ENCODE measurements around the gene BLOC1S4. TPM values are rescaled to one million over a fixed set of nuclear protein-coding genes. Genes with fewer than 3 reads are reported as not detected.

The BLOC1S4 gene
- total RNA-seq, 1 experiment from 2014 or later, result 14.9 TPM

DNA sequence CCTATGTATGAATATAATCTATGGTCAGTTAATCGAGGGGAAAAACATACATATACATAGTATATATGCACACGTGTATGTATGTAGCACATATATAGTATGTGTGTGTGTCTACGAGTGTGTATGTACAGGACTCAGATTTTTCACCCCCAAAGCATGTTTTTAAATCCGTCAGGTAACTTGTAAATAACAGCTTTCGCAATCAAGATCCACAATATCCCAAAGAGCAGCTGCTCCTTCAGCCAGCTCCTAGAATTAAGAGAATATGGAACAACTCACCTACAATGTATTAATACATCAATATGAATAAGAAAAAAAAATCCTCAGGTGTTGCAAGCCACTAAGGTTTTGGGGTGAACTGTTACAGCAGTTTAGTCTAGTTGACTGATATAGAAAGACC lies 9.8 kb upstream of the BLOC1S4 start:
- Histone ChIP-seq H3K79me2 (ENCODE audit: insufficient read depth, low read length) (peaks cover 31% of the 10 kb centered on the region; the same call in 1 of the 2 replicates), H3K79me1 (ENCODE audit: insufficient read depth, low read depth, low read length, poor library complexity, severe bottlenecking) (peaks cover 11% of the 10 kb centered on the region), H3K4me2 (ENCODE audit: insufficient read depth, insufficient read length, low read length) (no peak overlapping the region), H4K5ac (ENCODE audit: insufficient read length, low read depth, low read length) (no peak overlapping the region), H3K23me2 (ENCODE audit: insufficient read length, low read depth, low read length, poor library complexity, severe bottlenecking) (peaks cover 12% of the 10 kb centered on the region), H3K18ac (ENCODE audit: insufficient read length, low read depth, low read length) (no peak overlapping the region), H4K20me1 (ENCODE audit: control insufficient read depth, insufficient read depth, insufficient read length) (no peaks in the 10 kb centered on the region), H2BK5ac (ENCODE audit: insufficient read length, low read length) (no peak overlapping the region), H3K23ac (ENCODE audit: insufficient read length, low read depth, low read length) (no peak overlapping the region), H3K27ac (ENCODE audit: insufficient read length, low read depth, low read length) (no peak overlapping the region), H3K27me3 (ENCODE audit: insufficient read depth, low read length) (no peaks in the 10 kb centered on the region), H2AK5ac (ENCODE audit: insufficient read length, low read length) (no peak overlapping the region), H3K56ac (ENCODE audit: insufficient read length, low read depth, low read length) (no peak overlapping the region), H2BK12ac (ENCODE audit: insufficient read length, low read depth, low read length) (no peak overlapping the region), H2AFZ (ENCODE audit: low read length) (no peak overlapping the region), H2BK120ac (ENCODE audit: low read depth, low read length, poor library complexity, severe bottlenecking) (no peak overlapping the region), H3K9me3 (ENCODE audit: control insufficient read depth, low read depth, low read length) (no peaks in the 10 kb centered on the region), H3T11ph (ENCODE audit: low read length) (no peak overlapping the region), H2BK15ac (ENCODE audit: low read depth, low read length) (no peak overlapping the region), H2BK20ac (ENCODE audit: low read depth, low read length, poor library complexity, severe bottlenecking) (no peak overlapping the region), H3K9ac (ENCODE audit: extremely low read depth, insufficient read length, low read length) (no peak overlapping the region), H4K91ac (ENCODE audit: insufficient read length, low read depth, low read length) (no peak overlapping the region), H3K14ac (ENCODE audit: insufficient read depth, low read length) (no peak overlapping the region), H3K4ac (ENCODE audit: low read depth, low read length) (no peak overlapping the region), H3K4me1 (ENCODE audit: insufficient read depth, low read length) (peaks cover 8% of the 10 kb centered on the region), H4K8ac (replicated peaks; ENCODE audit: insufficient read length, low read depth, low read length) (no peak overlapping the region)
- no CpG with 5 or more reads among the region's 5 CpGs for WGBS (ENCODE audit: extremely low coverage, insufficient read length, low lambda C conversion rate)
- peaks cover 17 to 22% of the 10 kb centered on the region in 2 experiments for H3K9me3 Mint-ChIP-seq
- peaks cover 42 to 51% (median 50%) of the 10 kb centered on the region in 3 experiments for H3K36me3 Mint-ChIP-seq (ENCODE audit: insufficient read depth in 1 of 3, low read depth in 3 of 3)
- no peak overlapping the region for H3K4me3 Mint-ChIP-seq
- H3K27me3 Mint-ChIP-seq (ENCODE audit: low read depth), result peaks cover 7% of the 10 kb centered on the region
- TF ChIP-seq, protein P1, sequence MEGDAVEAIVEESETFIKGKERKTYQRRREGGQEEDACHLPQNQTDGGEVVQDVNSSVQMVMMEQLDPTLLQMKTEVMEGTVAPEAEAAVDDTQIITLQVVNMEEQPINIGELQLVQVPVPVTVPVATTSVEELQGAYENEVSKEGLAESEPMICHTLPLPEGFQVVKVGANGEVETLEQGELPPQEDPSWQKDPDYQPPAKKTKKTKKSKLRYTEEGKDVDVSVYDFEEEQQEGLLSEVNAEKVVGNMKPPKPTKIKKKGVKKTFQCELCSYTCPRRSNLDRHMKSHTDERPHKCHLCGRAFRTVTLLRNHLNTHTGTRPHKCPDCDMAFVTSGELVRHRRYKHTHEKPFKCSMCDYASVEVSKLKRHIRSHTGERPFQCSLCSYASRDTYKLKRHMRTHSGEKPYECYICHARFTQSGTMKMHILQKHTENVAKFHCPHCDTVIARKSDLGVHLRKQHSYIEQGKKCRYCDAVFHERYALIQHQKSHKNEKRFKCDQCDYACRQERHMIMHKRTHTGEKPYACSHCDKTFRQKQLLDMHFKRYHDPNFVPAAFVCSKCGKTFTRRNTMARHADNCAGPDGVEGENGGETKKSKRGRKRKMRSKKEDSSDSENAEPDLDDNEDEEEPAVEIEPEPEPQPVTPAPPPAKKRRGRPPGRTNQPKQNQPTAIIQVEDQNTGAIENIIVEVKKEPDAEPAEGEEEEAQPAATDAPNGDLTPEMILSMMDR (conservative IDR thresholded peaks at IDR 0.05), result no peak
- no peak overlapping the region for H3K27ac Mint-ChIP-seq
- peaks cover 16 to 27% of the 10 kb centered on the region in 2 experiments for H3K4me1 Mint-ChIP-seq
- DNase-seq, result no peak
